IgD-negative memory B cell (primary cell): Measurements from ENCODE around the gene HOXB5. TPM values are rescaled to one million over a fixed set of nuclear protein-coding genes. Genes with fewer than 3 reads are reported as not detected.

ENCODE experiments used
- H3K27ac Mint-ChIP-seq, 3 donors: one replicate each; pipeline ENCODE4 v1.8.0; 2020 to 2022; ENCODE audit warnings: mild to moderate bottlenecking in 3 of 3, mixed read lengths in 3 of 3, moderate library complexity in 1 of 3
- H3K27me3 Mint-ChIP-seq: one replicate; pipeline ENCODE4 v1.8.0; 2021; ENCODE audit warnings: mixed read lengths
- H3K36me3 Mint-ChIP-seq: one replicate; pipeline ENCODE4 v1.8.0; 2020; ENCODE audit warnings: mild to moderate bottlenecking, mixed read lengths
- H3K4me1 Mint-ChIP-seq, 3 donors: one replicate each; pipeline ENCODE4 v1.8.0; 2020 to 2022; ENCODE audit warnings: mixed read lengths in 3 of 3, mild to moderate bottlenecking in 1 of 3
- H3K4me3 Mint-ChIP-seq, 4 donors: one replicate each; pipeline ENCODE4 v1.8.0; 2020 to 2022; ENCODE audit warnings: mild to moderate bottlenecking in 4 of 4, mixed read lengths in 4 of 4, moderate library complexity in 3 of 4
- H3K9me3 Mint-ChIP-seq, 3 donors: one replicate each; pipeline ENCODE4 v1.8.0; 2020 to 2021; ENCODE audit warnings: mixed read lengths in 3 of 3, mild to moderate bottlenecking in 1 of 3
- polyA plus RNA-seq: library from polyadenylated mRNA; unstranded; fragments of 300-500 nt; fragmentation: Illumina TruSeq; gene quantifications from one replicate; pipeline ENCODE4 v1.2.3, GENCODE V29; 2021

Gene HOXB5
- polyA plus RNA-seq, 1 donor from 2014 or later: not detected

- Mint-ChIP-seq H3K27ac (peak overlapping the region in 1 of 3 donors; percentile 74), H3K9me3 (no peaks in the 10 kb centered on the region), H3K4me3 (peak overlapping the region in 1 of 4 donors; percentile 68), H3K36me3 (peaks cover 1% of the 10 kb centered on the region), H3K27me3 (peaks cover 71% of the 10 kb centered on the region), H3K4me1 (peaks cover 0 to 12% (median 2%) of the 10 kb centered on the region in 3 donors)
Measured at GRCh38 chr17:48632579-48633265, 39.1 kb upstream of the HOXB5 start.

- Mint-ChIP-seq H3K4me1 (peaks cover 0 to 12% (median 2%) of the 10 kb centered on the region in 3 donors), H3K36me3 (peaks cover 1% of the 10 kb centered on the region), H3K27ac (peak overlapping the region in 2 of 3 donors; percentile 15 to 74), H3K9me3 (peaks cover 0 to 1% (median 0%) of the 10 kb centered on the region in 3 donors), H3K27me3 (peaks cover 69% of the 10 kb centered on the region), H3K4me3 (peak overlapping the region in 1 of 4 donors; percentile 68)
Measured at GRCh38 chr17:48631693-48632578, 38.4 kb upstream of the HOXB5 start.

DNA sequence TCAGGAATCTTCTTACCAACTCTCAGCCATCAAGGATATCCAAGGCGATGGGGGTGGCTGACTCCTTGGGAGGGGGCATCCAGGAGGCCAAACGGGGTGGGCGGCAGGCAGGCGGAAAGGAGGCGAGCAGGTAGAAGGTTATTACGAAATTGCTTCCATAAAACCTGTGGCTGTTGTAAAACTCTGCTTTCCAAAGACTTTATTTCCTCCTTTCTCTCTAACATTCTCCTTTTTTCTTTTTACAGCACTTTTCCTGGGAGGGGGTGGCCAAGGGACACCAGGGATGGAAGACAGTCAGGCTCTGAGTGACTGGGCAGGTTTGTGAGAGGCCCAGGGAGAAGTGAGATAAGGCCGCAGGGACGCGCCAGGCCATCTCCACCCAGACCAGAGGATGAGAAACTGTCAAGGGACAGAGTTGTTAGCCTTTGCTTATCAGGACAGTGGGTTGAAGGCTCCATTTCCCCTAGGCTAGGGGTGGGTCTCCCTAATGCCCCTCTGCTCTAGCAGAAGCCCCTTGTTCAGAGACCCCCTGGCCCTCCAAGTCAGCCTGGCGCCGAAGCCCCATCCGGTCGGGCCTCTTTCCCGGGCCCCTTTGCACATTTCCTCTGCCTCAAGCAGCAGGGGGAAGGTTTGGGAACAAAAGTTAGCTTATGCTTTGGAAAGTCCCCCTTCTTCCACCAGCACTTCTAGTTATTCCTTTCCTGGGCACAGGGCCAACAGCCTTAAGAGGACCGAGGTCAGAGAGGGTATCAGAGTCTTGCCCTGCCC is 37.5 kb upstream of the HOXB5 start:
- Mint-ChIP-seq H3K27ac (peak overlapping the region in 1 of 3 donors; percentile 34), H3K4me3 (no peak overlapping the region), H3K4me1 (peaks cover 1 to 12% (median 4%) of the 10 kb centered on the region in 3 donors)

DNA sequence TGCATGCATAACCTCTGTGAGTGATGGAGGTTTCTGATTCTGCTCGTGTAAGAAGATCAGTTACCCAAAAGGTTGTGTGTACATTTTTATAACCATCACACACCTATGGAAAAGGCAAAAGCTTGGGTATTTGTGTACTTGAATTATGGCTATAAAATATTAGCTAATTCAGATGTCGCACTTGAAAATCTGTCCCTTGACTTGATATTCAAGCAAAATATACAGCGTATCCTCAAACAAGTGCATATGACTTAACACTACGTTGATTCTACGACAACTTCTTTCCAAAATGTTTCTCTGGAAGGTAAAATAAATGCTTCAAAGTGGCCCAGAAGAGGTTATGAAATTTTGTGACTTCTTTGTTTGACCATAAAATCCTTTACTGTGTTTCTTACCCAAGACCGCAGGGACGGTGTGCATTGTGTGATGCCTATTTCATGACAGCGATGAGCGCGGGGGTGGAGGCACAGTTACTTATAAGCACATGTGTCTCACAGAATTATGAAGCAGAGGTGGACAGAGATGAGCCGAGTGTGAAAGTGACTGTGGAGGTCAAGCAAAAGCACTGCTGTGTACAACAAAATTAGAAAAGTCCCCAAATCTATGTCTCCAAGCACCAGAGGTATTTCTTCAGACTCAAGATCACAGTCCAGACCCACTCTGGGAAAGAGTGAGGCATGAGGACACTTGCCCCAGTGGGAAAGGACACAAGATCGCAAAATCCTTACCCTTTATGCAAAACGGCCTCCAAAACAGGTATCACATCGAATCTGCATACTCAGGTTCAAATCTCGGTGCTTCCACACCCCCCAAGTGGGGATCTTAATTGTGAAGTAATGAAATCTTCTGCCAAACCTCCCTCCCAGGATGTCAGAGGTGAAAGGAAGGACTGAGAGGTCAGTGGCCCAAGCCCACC is 36.7 kb upstream of the HOXB5 start:
- no peak overlapping the region for H3K4me3 Mint-ChIP-seq
- H3K36me3 Mint-ChIP-seq: peaks cover 1% of the 10 kb centered on the region
- H3K9me3 Mint-ChIP-seq: peaks cover 0 to 4% (median 0%) of the 10 kb centered on the region in 3 donors
- peaks cover 5 to 10% (median 5%) of the 10 kb centered on the region in 3 donors for H3K4me1 Mint-ChIP-seq
- H3K27me3 Mint-ChIP-seq: peaks cover 63% of the 10 kb centered on the region
- peak overlapping the region in 1 of 3 donors; percentile 34 for H3K27ac Mint-ChIP-seq

More for the DNA sequence above, 37.5 kb upstream of the HOXB5 start:
- Mint-ChIP-seq H3K27me3 (peaks cover 65% of the 10 kb centered on the region), H3K9me3 (peaks cover 0 to 4% (median 0%) of the 10 kb centered on the region in 3 donors), H3K36me3 (peaks cover 1% of the 10 kb centered on the region)

DNA sequence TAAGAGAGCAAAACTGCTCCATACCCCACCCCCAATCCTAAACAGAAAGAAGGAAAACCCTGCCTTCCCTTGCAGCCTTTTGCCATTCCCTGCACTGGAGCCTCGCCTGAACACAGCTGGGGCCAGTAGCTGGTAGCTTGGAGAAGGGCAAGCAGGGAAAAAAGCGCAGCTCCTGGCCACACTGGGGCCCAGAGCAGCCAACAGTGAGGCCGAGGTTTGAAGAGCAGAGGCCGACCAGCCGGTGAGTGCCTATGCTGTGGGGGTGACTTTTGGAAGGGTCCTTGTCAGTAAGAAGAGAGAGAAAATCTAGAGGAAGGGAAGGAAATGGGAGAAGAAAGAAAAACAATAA is 35.8 kb upstream of the HOXB5 start:
- H3K9me3 Mint-ChIP-seq: peaks cover 0 to 4% (median 0%) of the 10 kb centered on the region in 3 donors
- H3K27ac Mint-ChIP-seq: peak overlapping the region in 1 of 3 donors; percentile 26
- H3K36me3 Mint-ChIP-seq: peaks cover 1% of the 10 kb centered on the region
- peaks cover 55% of the 10 kb centered on the region for H3K27me3 Mint-ChIP-seq
- H3K4me1 Mint-ChIP-seq: peaks cover 5% of the 10 kb centered on the region in 3 donors
- no peak overlapping the region for H3K4me3 Mint-ChIP-seq

- peaks cover 1% of the 10 kb centered on the region for H3K36me3 Mint-ChIP-seq
- H3K4me3 Mint-ChIP-seq: peak overlapping the region in 1 of 4 donors; percentile 48
- peaks cover 5% of the 10 kb centered on the region in 3 donors for H3K4me1 Mint-ChIP-seq
- peak overlapping the region in 2 of 3 donors; percentile 26 to 84 for H3K27ac Mint-ChIP-seq
- peaks cover 0 to 4% (median 0%) of the 10 kb centered on the region in 3 donors for H3K9me3 Mint-ChIP-seq
- H3K27me3 Mint-ChIP-seq: peaks cover 56% of the 10 kb centered on the region
Measured at GRCh38 chr17:48628649-48629410, 35.3 kb upstream of the HOXB5 start.

DNA sequence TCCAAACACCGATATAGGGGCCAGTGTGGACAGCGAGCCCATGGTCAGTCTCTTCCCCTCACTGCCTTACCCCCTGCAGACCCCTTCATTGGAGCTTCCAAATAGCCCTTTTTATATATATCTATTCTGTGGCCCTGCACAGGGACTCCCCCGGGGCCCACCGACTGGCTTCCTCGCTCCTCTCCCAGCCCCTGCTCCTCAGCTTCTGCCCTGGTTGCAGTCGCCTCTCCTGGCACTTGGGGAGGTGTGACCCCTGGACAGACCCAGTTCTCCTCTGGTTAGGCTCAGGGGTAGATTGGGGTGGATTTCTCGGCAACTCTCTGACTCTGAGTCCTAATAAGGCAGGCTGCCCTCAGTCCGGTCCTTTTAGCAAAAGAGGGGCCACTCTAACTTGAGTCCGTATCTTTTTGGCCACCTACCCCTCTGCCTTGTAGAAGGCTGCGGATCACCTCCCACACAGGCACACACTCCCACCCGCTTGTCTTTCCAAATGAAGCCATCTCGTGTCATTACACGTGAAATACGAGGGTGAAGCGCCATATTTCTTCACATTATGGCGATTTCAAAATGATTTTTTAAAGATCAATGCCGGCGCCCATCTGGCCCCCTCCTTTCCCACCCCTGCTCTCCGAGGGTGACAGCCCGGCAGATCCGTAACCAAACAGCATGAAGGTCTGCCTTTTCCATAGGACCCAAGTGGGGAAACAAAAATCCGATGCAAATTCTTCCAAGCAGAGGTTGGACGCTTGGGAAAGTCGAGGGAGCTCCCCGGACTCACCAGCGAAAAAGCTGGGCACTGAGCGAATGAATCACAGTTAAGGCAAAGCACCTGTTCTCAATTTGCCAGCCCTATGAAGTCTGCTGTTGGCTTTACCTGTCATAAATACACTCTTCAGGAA is 34.3 kb upstream of the HOXB5 start:
- peaks cover under 1% of the 10 kb centered on the region for H3K36me3 Mint-ChIP-seq

DNA sequence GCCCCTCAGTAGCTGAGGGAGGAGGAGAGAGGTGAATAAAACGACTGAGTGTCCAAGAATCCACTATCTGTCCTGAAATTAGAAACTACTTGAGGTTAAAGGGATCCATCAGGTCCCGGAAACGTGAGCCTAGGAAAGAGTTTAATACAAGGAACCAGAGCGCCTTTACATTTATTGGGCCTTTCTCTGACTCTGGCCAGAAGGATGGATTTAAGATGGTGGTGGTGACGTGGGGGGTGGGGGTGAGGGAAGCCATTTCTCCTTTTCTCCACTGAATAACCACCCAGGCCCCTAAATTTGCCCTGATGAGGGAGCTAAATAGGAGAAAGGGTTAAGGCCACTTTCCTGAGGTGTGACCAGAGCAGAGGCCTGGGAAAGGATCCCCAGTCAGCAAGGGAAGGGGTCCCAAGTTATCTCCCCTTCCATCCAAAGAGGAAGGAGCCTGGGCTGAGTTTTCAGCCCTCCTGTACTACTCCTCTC is 33.6 kb upstream of the HOXB5 start:
- H3K4me3 Mint-ChIP-seq: peak overlapping the region in 3 of 4 donors; percentile 45 to 80 (median 74)
- peaks cover 59% of the 10 kb centered on the region for H3K27me3 Mint-ChIP-seq

More for the DNA sequence above, 34.3 kb upstream of the HOXB5 start:
- H3K9me3 Mint-ChIP-seq: peaks cover 0 to 4% (median 0%) of the 10 kb centered on the region in 3 donors
- peak overlapping the region in 2 of 3 donors; percentile 61 to 84 for H3K27ac Mint-ChIP-seq
- H3K27me3 Mint-ChIP-seq: peaks cover 57% of the 10 kb centered on the region
- H3K4me1 Mint-ChIP-seq: peaks cover 4 to 5% (median 5%) of the 10 kb centered on the region in 3 donors
- peak overlapping the region in 3 of 4 donors; percentile 9 to 80 (median 48) for H3K4me3 Mint-ChIP-seq

GRCh38 chr17:48626245-48627117 is 32.9 kb upstream of the HOXB5 start, which contains the start of gene HOXB9:
Gene HOXB9 (minus strand): TSS chr17:48626358. CDS start chr17:48626269, 89 bp downstream.
- Mint-ChIP-seq H3K4me3 (peak within 1 kb of the TSS; percentile 74 to 93 (median 83)), H3K27me3 (peaks cover 61% of the 10 kb centered on the region), H3K36me3 (no peaks in the 10 kb centered on the region), H3K27ac (peak within 1 kb of the TSS; percentile 32 to 74 (median 71)), H3K4me1 (peaks cover 0 to 5% (median 5%) of the 10 kb centered on the region in 3 donors), H3K9me3 (peaks cover 0 to 4% (median 0%) of the 10 kb centered on the region in 3 donors)

More for the DNA sequence above, 33.6 kb upstream of the HOXB5 start:
- Mint-ChIP-seq H3K36me3 (no peaks in the 10 kb centered on the region), H3K9me3 (peaks cover 0 to 4% (median 0%) of the 10 kb centered on the region in 3 donors), H3K4me1 (peaks cover 0 to 5% (median 5%) of the 10 kb centered on the region in 3 donors), H3K27ac (peak overlapping the region in 1 of 3 donors; percentile 21)

DNA sequence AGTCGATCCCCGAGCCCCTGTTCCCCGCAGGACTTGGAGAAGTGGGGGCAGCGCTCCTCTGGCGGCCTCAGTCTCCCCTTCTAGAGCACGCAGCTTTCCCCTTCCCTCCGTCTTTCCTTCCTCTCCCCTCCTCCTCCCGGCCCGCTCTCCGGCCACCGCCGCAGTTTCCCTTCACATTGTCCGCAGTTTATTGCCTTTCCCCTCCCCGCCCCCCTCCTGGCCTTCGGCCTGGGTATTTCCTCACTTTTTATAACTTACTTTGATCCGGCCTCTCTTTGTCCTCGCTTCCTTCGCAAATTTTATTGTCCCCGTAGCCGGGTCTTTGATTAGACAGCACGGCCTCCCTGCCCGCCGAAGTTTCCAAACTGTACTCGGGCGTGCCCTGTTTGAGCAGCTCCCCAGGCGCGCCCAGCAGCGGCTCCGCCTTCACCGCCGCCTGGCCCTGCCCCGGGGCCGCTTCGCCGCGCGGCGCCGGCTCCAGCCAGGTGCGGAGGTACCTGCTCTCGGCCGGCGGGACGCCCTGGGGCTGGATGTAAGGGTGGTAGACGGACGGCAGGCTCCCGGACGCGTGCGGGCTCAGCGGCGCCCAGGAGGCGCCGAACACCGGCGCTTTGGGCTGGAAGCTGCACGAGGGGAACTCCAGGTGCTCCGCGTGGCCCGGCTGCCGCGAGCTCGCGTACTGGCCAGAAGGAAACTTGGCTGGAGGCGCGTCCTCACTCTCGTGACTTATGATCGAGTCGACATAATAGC is 32.1 kb upstream of the HOXB5 start:
- Mint-ChIP-seq H3K27ac (peak overlapping the region; percentile 32 to 74 (median 39)), H3K36me3 (peaks cover 1% of the 10 kb centered on the region), H3K27me3 (peaks cover 67% of the 10 kb centered on the region), H3K9me3 (peaks cover 0 to 4% (median 0%) of the 10 kb centered on the region in 3 donors), H3K4me1 (peaks cover 0 to 5% (median 5%) of the 10 kb centered on the region in 3 donors), H3K4me3 (peak overlapping the region; percentile 74 to 93 (median 83))
